ENCODE data around the gene PRSS21. TPM values are rescaled to one million over a fixed set of nuclear protein-coding genes. Genes with fewer than 3 reads are reported as not detected.

The PRSS21 gene
- total RNA-seq, 4 donors from 2014 or later: not detected

- H3K4me1 ChIP-seq: no peaks in the 10 kb centered on the region
- no peak for DNase-seq (ENCODE audit: low spot score in 2 of 2)
- no peak overlapping the region for H3K27ac ChIP-seq
- H3K27me3 ChIP-seq: peaks cover 0 to 40% of the 10 kb centered on the region in 2 donors
- H3K36me3 ChIP-seq: no peaks in the 10 kb centered on the region
- H3K4me3 ChIP-seq: no peak overlapping the region
- WGBS, 2 donors: 52 to 75% methylated on average over 7 of the region's 7 CpGs
- H3K9me3 ChIP-seq: peaks cover 0 to 3% (median 0%) of the 10 kb centered on the region in 4 donors
- TF ChIP-seq EP300 (IDR thresholded peaks at IDR 0.05) (no peak), POLR2A (IDR thresholded peaks at IDR 0.05) (no peak), CTCF (IDR thresholded peaks at IDR 0.05) (no peak)
Observed at GRCh38 chr16:2813771-2814221, 3.2 kb upstream of the PRSS21 start.

GRCh38 chr16:2814551-2815298 is 2.3 kb upstream of the PRSS21 start:
- Histone ChIP-seq H3K9me3 (peaks cover 0 to 2% (median 0%) of the 10 kb centered on the region in 4 donors), H3K27ac (no peak overlapping the region), H3K27me3 (peaks cover 0 to 49% of the 10 kb centered on the region in 2 donors), H3K4me3 (no peak overlapping the region), H3K36me3 (no peaks in the 10 kb centered on the region), H3K4me1 (no peaks in the 10 kb centered on the region)
- TF ChIP-seq CTCF (IDR thresholded peaks at IDR 0.05) (no peak), EP300 (IDR thresholded peaks at IDR 0.05) (no peak), POLR2A (IDR thresholded peaks at IDR 0.05) (no peak)
- WGBS, 2 donors: 54 to 66% methylated on average over 15 to 17 of the region's 20 CpGs
- no peak for DNase-seq (ENCODE audit: low spot score in 2 of 2)

- no peaks in the 10 kb centered on the region for H3K9me3 ChIP-seq
- H3K4me1 ChIP-seq: no peaks in the 10 kb centered on the region
- H3K27me3 ChIP-seq: peaks cover 0 to 56% of the 10 kb centered on the region in 2 donors
- TF ChIP-seq EP300 (IDR thresholded peaks at IDR 0.05): no peak
- no peak for TF ChIP-seq CTCF (IDR thresholded peaks at IDR 0.05)
- no peak for TF ChIP-seq POLR2A (IDR thresholded peaks at IDR 0.05)
- 71 to 82% methylated on average over 10 of the region's 10 CpGs for WGBS, 2 donors
- no peak overlapping the region for H3K27ac ChIP-seq
- no peaks in the 10 kb centered on the region for H3K36me3 ChIP-seq
- no peak for DNase-seq (ENCODE audit: low spot score in 2 of 2)
- no peak overlapping the region for H3K4me3 ChIP-seq
Observed at GRCh38 chr16:2815299-2815771, 1.7 kb upstream of the PRSS21 start.

GRCh38 chr16:2817340-2818271 is 569 bp downstream of the PRSS21 start:
- 73 to 75% methylated on average over 67 of the region's 68 CpGs for WGBS, 2 donors
- Histone ChIP-seq H3K27me3 (peaks cover 0 to 35% of the 10 kb centered on the region in 2 donors), H3K4me3 (no peak overlapping the region), H3K9me3 (no peaks in the 10 kb centered on the region), H3K4me1 (no peaks in the 10 kb centered on the region), H3K27ac (no peak overlapping the region), H3K36me3 (no peaks in the 10 kb centered on the region)
- no peak for DNase-seq (ENCODE audit: low spot score in 2 of 2)
- TF ChIP-seq CTCF (IDR thresholded peaks at IDR 0.05) (no peak), EP300 (IDR thresholded peaks at IDR 0.05) (no peak), POLR2A (IDR thresholded peaks at IDR 0.05) (no peak)

Measured in tibial nerve (tissue), 4 donors.